ENCODE measurements around the gene CORO2B. TPM values are rescaled to one million over a fixed set of nuclear protein-coding genes. Genes with fewer than 3 reads are reported as not detected.

The CORO2B gene
- total and polyA plus RNA-seq, 9 donors = 7.5 to 61.0 (median 18.0) TPM

GRCh38 chr15:68715111-68715510 is 136.3 kb downstream of the CORO2B start:
- Histone ChIP-seq H3K27me3 (no peaks in the 10 kb centered on the region), H3K4me3 (no peak overlapping the region), H3K4me1 (ENCODE audit: insufficient read depth) (no peaks in the 10 kb centered on the region), H3K9me3 (no peaks in the 10 kb centered on the region), H3K36me3 (no peaks in the 10 kb centered on the region), H3K27ac (no peak overlapping the region)
- 88 to 96% (median 95%) methylated on average over 6 to 8 of the region's 8 CpGs for WGBS, 3 donors
- peak in 1 of 5 donors; percentile 18 for DNase-seq
- intact Hi-C loops (cut with DNase I) = no loop called here
- TF ChIP-seq POLR2A (IDR thresholded peaks at IDR 0.05) = no peak
- TF ChIP-seq, protein P1, sequence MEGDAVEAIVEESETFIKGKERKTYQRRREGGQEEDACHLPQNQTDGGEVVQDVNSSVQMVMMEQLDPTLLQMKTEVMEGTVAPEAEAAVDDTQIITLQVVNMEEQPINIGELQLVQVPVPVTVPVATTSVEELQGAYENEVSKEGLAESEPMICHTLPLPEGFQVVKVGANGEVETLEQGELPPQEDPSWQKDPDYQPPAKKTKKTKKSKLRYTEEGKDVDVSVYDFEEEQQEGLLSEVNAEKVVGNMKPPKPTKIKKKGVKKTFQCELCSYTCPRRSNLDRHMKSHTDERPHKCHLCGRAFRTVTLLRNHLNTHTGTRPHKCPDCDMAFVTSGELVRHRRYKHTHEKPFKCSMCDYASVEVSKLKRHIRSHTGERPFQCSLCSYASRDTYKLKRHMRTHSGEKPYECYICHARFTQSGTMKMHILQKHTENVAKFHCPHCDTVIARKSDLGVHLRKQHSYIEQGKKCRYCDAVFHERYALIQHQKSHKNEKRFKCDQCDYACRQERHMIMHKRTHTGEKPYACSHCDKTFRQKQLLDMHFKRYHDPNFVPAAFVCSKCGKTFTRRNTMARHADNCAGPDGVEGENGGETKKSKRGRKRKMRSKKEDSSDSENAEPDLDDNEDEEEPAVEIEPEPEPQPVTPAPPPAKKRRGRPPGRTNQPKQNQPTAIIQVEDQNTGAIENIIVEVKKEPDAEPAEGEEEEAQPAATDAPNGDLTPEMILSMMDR (IDR thresholded peaks at IDR 0.05) = no peak
- TF ChIP-seq EP300 (IDR thresholded peaks at IDR 0.05) = no peak

DNA sequence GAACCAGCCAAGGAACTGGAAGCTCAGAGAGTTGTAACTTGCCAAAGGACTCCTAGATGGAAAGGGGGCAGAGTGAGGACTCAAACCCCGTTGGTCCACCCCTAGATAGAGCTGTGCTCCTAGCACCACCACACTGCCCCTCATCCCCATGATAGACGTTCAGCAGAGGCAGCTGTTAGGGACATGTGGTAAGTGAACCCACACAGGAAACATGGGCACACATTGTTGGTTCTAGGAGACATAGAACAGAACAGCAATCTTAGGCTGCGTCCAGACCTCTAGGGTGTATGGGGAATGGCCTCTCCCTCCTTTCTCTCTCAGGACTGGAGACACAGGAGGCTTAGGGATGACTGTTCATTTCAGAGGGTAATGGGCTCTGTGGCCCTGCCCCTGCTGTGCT is 139.2 kb downstream of the CORO2B start:
- Histone ChIP-seq H3K36me3 (no peaks in the 10 kb centered on the region), H3K27ac (no peak overlapping the region), H3K4me1 (ENCODE audit: insufficient read depth) (no peaks in the 10 kb centered on the region), H3K4me3 (no peak overlapping the region), H3K9me3 (no peaks in the 10 kb centered on the region), H3K27me3 (no peaks in the 10 kb centered on the region)
- 72 to 85% (median 76%) methylated on average over 3 of the region's 3 CpGs for WGBS, 3 donors
- intact Hi-C loops (cut with DNase I) = no loop called here
- TF ChIP-seq, protein P1 (IDR thresholded peaks at IDR 0.05) = no peak
- TF ChIP-seq EP300 (IDR thresholded peaks at IDR 0.05) = no peak
- TF ChIP-seq POLR2A (IDR thresholded peaks at IDR 0.05) = no peak
- no peak for DNase-seq

- TF ChIP-seq POLR2A (IDR thresholded peaks at IDR 0.05) = no peak
- no peak for TF ChIP-seq EP300 (IDR thresholded peaks at IDR 0.05)
- TF ChIP-seq, protein P1 (IDR thresholded peaks at IDR 0.05) = no peak
- H3K27me3 ChIP-seq = no peaks in the 10 kb centered on the region
These were observed 139.7 kb downstream of the CORO2B start for GRCh38 chr15:68718468-68718867.

GRCh38 chr15:68719051-68719450 is 140.3 kb downstream of the CORO2B start:
- no peak overlapping the region for H3K4me3 ChIP-seq
- intact Hi-C loops (cut with DNase I) = no loop called here
- DNase-seq = no peak
- no peaks in the 10 kb centered on the region for H3K4me1 ChIP-seq (ENCODE audit: insufficient read depth)
- TF ChIP-seq POLR2A (IDR thresholded peaks at IDR 0.05) = no peak
- TF ChIP-seq EP300 (IDR thresholded peaks at IDR 0.05) = no peak
- TF ChIP-seq, protein P1 (IDR thresholded peaks at IDR 0.05) = no peak
- no peaks in the 10 kb centered on the region for H3K36me3 ChIP-seq
- 88 to 93% (median 92%) methylated on average over 9 of the region's 9 CpGs for WGBS, 3 donors
- no peaks in the 10 kb centered on the region for H3K27me3 ChIP-seq
- H3K9me3 ChIP-seq = no peaks in the 10 kb centered on the region
- no peak overlapping the region for H3K27ac ChIP-seq

More at GRCh38 chr15:68718468-68718867, 139.7 kb downstream of the CORO2B start:
- Histone ChIP-seq H3K4me1 (ENCODE audit: insufficient read depth) (no peaks in the 10 kb centered on the region), H3K9me3 (no peaks in the 10 kb centered on the region), H3K36me3 (no peaks in the 10 kb centered on the region), H3K27ac (no peak overlapping the region), H3K4me3 (no peak overlapping the region)
- no peak for DNase-seq
- intact Hi-C loops (cut with DNase I) = no loop called here
- 92 to 95% (median 93%) methylated on average over 12 of the region's 12 CpGs for WGBS, 3 donors

Measured in ovary (tissue), 9 donors.